PC-3 (cell line): Measurements from ENCODE around the gene TJP3. TPM values are rescaled to one million over a fixed set of nuclear protein-coding genes. Genes with fewer than 3 reads are reported as not detected.

ENCODE experiments used
- ATAC-seq: fragments of 200-7000 bp; cut with Tn5 transposase; 2 replicates; pipeline ENCODE4 v1.9.1; 2020; ENCODE audit warnings: mild to moderate bottlenecking, moderate library complexity
- BruUV-seq: library from RNA; stranded (reverse); fragments of 400-500 nt; replicated peaks from 2 replicates; lab custom pipeline; 2021; lab: Mats Ljungman, UMichigan
- CTCF ChIA-PET: fragments of 300-600 bp; sonication (Branson Sonifier 250); formaldehyde crosslinking; loops from one replicate; lab custom pipeline; 2022; ENCODE audit warnings: antibody characterized with exemption; lab: Charles Lee
- POLR2A ChIA-PET: fragments of 300-600 bp; sonication (Branson Sonifier 250); formaldehyde crosslinking; loops from one replicate; lab custom pipeline; 2022; ENCODE audit warnings: antibody characterized with exemption; ENCODE audit not compliant: unreplicated experiment; lab: Charles Lee
- DNase-seq: peaks from one replicate; pipeline ENCODE4 v3.0.0-alpha.2; 2015
- H2AFZ ChIP-seq: fragments of 300-600 bp; sonication (generic); 2 replicates; pipeline ENCODE4 v1.6.0; 2016; ENCODE audit warnings: antibody characterized with exemption, low read length
- H3F3A ChIP-seq: fragments of 300-600 bp; sonication (generic); one replicate; pipeline ENCODE4 v1.6.0; 2017; ENCODE audit warnings: antibody characterized with exemption, low read length, control low read depth, mild to moderate bottlenecking; ENCODE audit not compliant: unreplicated experiment
- H3K27ac ChIP-seq: fragments of 300-600 bp; sonication (generic); 2 replicates; pipeline ENCODE4 v1.5.1; 2016; ENCODE audit warnings: mild to moderate bottlenecking, low read length
- H3K27me3 ChIP-seq: fragments of 300-600 bp; sonication (generic); 2 replicates; pipeline ENCODE4 v1.6.1; 2016; ENCODE audit warnings: low read length, mixed read lengths
- H3K36me3 ChIP-seq: fragments of 300-600 bp; sonication (generic); 2 replicates; pipeline ENCODE4 v1.6.1; 2016; ENCODE audit warnings: low read depth, mixed run types, low read length, mixed read lengths
- H3K4me1 ChIP-seq: fragments of 300-600 bp; sonication (generic); 2 replicates; pipeline ENCODE4 v1.5.1; 2016; ENCODE audit warnings: low read length; ENCODE audit not compliant: insufficient read depth
- H3K4me2 ChIP-seq: fragments of 300-600 bp; sonication (generic); 2 replicates; pipeline ENCODE4 v1.6.0; 2016; ENCODE audit warnings: low read length
- H3K4me3 ChIP-seq: fragments of 300-600 bp; sonication (generic); 2 replicates; pipeline ENCODE4 v1.5.1; 2016; ENCODE audit warnings: mild to moderate bottlenecking, low read length, mixed read lengths
- H3K79me2 ChIP-seq: fragments of 300-600 bp; sonication (generic); 2 replicates; pipeline ENCODE4 v1.6.1; 2017; ENCODE audit warnings: low read length, mixed read lengths
- H3K9ac ChIP-seq: fragments of 300-600 bp; sonication (generic); 2 replicates; pipeline ENCODE4 v1.6.0; 2016; ENCODE audit warnings: mild to moderate bottlenecking, low read length
- H3K9me2 ChIP-seq: fragments of 300-600 bp; sonication (generic); replicated peaks from 2 replicates; pipeline ENCODE4 v1.6.1; 2016; ENCODE audit warnings: mixed run types, low read length, mixed read lengths
- H3K9me3 ChIP-seq: fragments of 300-600 bp; sonication (generic); 2 replicates; pipeline ENCODE4 v1.6.1; 2016; ENCODE audit warnings: low read length, mixed read lengths
- H4K20me1 ChIP-seq: fragments of 300-600 bp; sonication (generic); 2 replicates; pipeline ENCODE4 v1.6.1; 2016; ENCODE audit warnings: low read length, mixed read lengths
- CTCF ChIP-seq: fragments of 300-600 bp; sonication (generic); conservative IDR thresholded peaks from 2 replicates; pipeline ENCODE4 v1.5.1; 2017; ENCODE audit warnings: antibody characterized with exemption, low read depth, mild to moderate bottlenecking, low read length
- EZH2 ChIP-seq: fragments of 300-600 bp; sonication (generic); IDR thresholded peaks from one replicate; pipeline ENCODE4 v1.6.1; 2017; ENCODE audit warnings: antibody characterized with exemption, mild to moderate bottlenecking, low read length; ENCODE audit not compliant: unreplicated experiment
- EZH2phosphoT487 ChIP-seq: fragments of 300-600 bp; sonication (generic); IDR thresholded peaks from 2 replicates; pipeline ENCODE4 v1.6.1; 2018; ENCODE audit warnings: mild to moderate bottlenecking, antibody characterized with exemption, low read length, borderline replicate concordance
- intact Hi-C: fragments of 100-400 bp; cut with micrococcal nuclease; formaldehyde crosslinking; loops from 2 replicates; pipeline ENCODE4 v1.9.0; 2023
- total RNA-seq: library from RNA; depleted of rRNA; stranded (reverse); fragments of >200 nt; gene quantifications from 2 replicates; pipeline ENCODE4 v1.2.3, GENCODE V29; 2014

Gene TJP3
- total RNA-seq, 1 experiment from 2014 or later = 11.7 TPM

- ChIA-PET POLR2A (no interaction called here), CTCF (no interaction called here)
- intact Hi-C loops = no loop called here
- Histone ChIP-seq H3K9ac (no peak overlapping the region), H3F3A (no peaks in the 10 kb centered on the region), H4K20me1 (no peaks in the 10 kb centered on the region), H3K4me3 (no peak overlapping the region), H3K36me3 (no peaks in the 10 kb centered on the region), H3K27ac (no peak overlapping the region), H3K4me1 (no peaks in the 10 kb centered on the region; the same call in 1 of the 2 replicates), H3K9me2 (no peaks in the 10 kb centered on the region), H3K9me3 (no peaks in the 10 kb centered on the region), H3K4me2 (no peak overlapping the region), H3K79me2 (no peaks in the 10 kb centered on the region), H2AFZ (no peak overlapping the region), H3K27me3 (no peaks in the 10 kb centered on the region)
- no TSS peak for BruUV-seq
- TF ChIP-seq EZH2 = no peak
- TF ChIP-seq CTCF = no peak
- TF ChIP-seq EZH2phosphoT487 = no peak
- no peak for DNase-seq
- no peak for ATAC-seq
Observed at GRCh38 chr19:3725640-3726310, 17.6 kb downstream of the TJP3 start.

GRCh38 chr19:3730457-3730958 is 22.3 kb downstream of the TJP3 start:
- BruUV-seq = no TSS peak
- intact Hi-C loops = no loop called here
- Histone ChIP-seq H3F3A (no peaks in the 10 kb centered on the region), H3K27me3 (no peaks in the 10 kb centered on the region), H3K27ac (no peak overlapping the region), H3K4me2 (no peak overlapping the region), H3K36me3 (no peaks in the 10 kb centered on the region), H3K9me3 (no peaks in the 10 kb centered on the region), H3K4me3 (no peak overlapping the region), H3K79me2 (no peaks in the 10 kb centered on the region), H4K20me1 (no peaks in the 10 kb centered on the region), H2AFZ (no peak overlapping the region), H3K9ac (no peak overlapping the region), H3K9me2 (no peaks in the 10 kb centered on the region), H3K4me1 (no peaks in the 10 kb centered on the region)
- no peak for TF ChIP-seq EZH2phosphoT487
- CTCF ChIA-PET = no interaction called here
- DNase-seq = no peak
- POLR2A ChIA-PET = no interaction called here
- ATAC-seq = no peak

GRCh38 chr19:3732108-3732507 is 23.9 kb downstream of the TJP3 start:
- H3K4me2 ChIP-seq = no peak overlapping the region
- no peak overlapping the region for H2AFZ ChIP-seq
- H3K36me3 ChIP-seq = no peaks in the 10 kb centered on the region
- no peaks in the 10 kb centered on the region for H3K79me2 ChIP-seq
- H3K9ac ChIP-seq = no peak overlapping the region
- no peaks in the 10 kb centered on the region for H3K9me2 ChIP-seq
- no peaks in the 10 kb centered on the region for H3K9me3 ChIP-seq
- no peak for TF ChIP-seq EZH2
- TF ChIP-seq EZH2phosphoT487 = no peak
- no peak for TF ChIP-seq CTCF
- no TSS peak for BruUV-seq
- H3K27me3 ChIP-seq = no peaks in the 10 kb centered on the region
- H4K20me1 ChIP-seq = no peaks in the 10 kb centered on the region
- CTCF ChIA-PET = no interaction called here
- H3K27ac ChIP-seq = no peak overlapping the region
- H3K4me3 ChIP-seq = no peak overlapping the region
- ATAC-seq (no peak), DNase-seq (no peak)
- POLR2A ChIA-PET = no interaction called here
- H3F3A ChIP-seq = no peaks in the 10 kb centered on the region
- intact Hi-C loops = no loop called here
- no peaks in the 10 kb centered on the region for H3K4me1 ChIP-seq
